Measurements from ENCODE around the gene PRPF39. TPM values are rescaled to one million over a fixed set of nuclear protein-coding genes. Genes with fewer than 3 reads are reported as not detected.

The PRPF39 gene
- total and polyA plus RNA-seq, 2 of the 13 experiments (the other 11 are each of a cell fraction or from before 2014, with no cell fraction given) = 44.2 to 65.0 TPM

DNA sequence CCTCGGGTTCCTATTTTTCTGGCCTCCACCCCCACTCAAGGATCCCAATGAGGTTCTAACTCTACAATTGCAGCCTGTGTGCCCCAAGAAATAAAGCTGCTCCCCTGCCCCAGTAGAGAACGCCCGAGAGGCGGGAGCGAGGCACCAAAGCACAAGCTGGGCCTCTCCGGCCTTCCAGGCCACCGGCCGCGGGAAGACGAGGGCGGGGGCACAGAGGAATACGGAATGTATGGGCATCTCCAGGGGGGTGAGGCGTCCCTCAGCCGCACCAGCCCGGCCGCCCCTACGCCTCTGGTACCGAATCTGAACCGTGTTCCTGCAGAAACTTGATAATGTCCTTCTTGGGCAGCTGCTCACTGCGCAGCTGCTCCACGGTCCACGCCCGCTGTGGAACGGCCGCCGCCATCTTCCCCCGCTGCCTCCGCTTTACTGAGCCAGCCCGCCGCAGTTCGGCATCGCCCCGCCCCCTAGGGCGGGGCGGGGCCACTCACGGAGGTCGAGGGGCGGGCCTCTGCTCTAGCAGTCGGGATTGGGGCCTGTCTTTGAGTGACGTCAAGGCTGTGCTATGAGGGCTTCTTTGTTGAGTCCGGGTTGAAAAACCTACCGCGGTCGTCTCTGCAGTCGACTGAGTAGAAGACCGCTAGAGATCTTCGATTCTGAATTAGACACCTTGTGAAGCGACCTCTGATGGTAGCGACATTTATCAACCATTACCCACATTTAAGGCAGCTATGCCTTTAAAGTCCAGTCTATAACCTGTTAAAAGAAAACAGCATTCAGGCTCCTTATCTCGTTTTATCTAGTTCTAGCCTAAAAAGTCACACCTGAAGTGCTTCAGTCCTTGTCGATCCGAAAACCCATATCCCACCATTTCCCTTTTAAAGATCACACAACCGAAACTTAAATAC lies 50.4 kb downstream of the PRPF39 start, which contains the start of gene FKBP3 (continued):
- TF ChIP-seq, protein P1, sequence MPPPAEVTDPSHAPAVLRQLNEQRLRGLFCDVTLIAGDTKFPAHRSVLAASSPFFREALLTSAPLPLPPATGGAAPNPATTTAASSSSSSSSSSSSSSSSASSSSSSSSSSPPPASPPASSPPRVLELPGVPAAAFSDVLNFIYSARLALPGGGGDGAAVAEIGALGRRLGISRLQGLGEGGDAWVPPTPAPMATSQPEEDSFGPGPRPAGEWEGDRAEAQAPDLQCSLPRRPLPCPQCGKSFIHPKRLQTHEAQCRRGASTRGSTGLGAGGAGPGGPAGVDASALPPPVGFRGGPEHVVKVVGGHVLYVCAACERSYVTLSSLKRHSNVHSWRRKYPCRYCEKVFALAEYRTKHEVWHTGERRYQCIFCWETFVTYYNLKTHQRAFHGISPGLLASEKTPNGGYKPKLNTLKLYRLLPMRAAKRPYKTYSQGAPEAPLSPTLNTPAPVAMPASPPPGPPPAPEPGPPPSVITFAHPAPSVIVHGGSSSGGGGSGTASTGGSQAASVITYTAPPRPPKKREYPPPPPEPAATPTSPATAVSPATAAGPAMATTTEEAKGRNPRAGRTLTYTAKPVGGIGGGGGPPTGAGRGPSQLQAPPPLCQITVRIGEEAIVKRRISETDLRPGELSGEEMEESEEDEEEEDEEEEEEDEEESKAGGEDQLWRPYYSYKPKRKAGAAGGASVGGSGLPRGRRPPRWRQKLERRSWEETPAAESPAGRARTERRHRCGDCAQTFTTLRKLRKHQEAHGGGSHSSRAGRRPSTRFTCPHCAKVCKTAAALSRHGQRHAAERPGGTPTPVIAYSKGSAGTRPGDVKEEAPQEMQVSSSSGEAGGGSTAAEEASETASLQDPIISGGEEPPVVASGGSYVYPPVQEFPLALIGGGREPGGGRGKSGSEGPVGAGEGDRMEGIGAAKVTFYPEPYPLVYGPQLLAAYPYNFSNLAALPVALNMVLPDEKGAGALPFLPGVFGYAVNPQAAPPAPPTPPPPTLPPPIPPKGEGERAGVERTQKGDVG (CRISPR knock-in tag; IDR thresholded peaks at IDR 0.05; ENCODE audit: borderline replicate concordance) = no peak
- TF ChIP-seq, protein P2, sequence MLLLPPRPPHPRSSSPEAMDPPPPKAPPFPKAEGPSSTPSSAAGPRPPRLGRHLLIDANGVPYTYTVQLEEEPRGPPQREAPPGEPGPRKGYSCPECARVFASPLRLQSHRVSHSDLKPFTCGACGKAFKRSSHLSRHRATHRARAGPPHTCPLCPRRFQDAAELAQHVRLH (CRISPR knock-in tag; IDR thresholded peaks at IDR 0.05; ENCODE audit: borderline replicate concordance, low read depth) = 0 out of 2 replicates have a peak, but pooled peaks have one; percentile 25
- TF ChIP-seq POGZ (CRISPR knock-in tag; IDR thresholded peaks at IDR 0.05) (no peak; the same call in 1 of the 2 replicates), ZNF30 (CRISPR knock-in tag; IDR thresholded peaks at IDR 0.05) (no peak), ZFYVE20 (CRISPR knock-in tag; IDR thresholded peaks at IDR 0.05; ENCODE audit: borderline replicate concordance, low read depth) (no peak), MIXL1 (CRISPR knock-in tag; IDR thresholded peaks at IDR 0.05) (no peak), CAMTA2 (CRISPR knock-in tag; IDR thresholded peaks at IDR 0.05; ENCODE audit: borderline replicate concordance) (no peak), ZNF616 (CRISPR knock-in tag; IDR thresholded peaks at IDR 0.05; ENCODE audit: low read depth) (no peak), LCORL (IDR thresholded peaks at IDR 0.05) (no peak), LCORL (CRISPR knock-in tag; IDR thresholded peaks at IDR 0.05) (peak; percentile 45; the same call in 1 of the 2 replicates), ZNF460 (CRISPR knock-in tag; IDR thresholded peaks at IDR 0.05; ENCODE audit: borderline replicate concordance) (no peak), FOXC1 (CRISPR knock-in tag; IDR thresholded peaks at IDR 0.05; ENCODE audit: borderline replicate concordance) (peak; percentile 77), TOPORS (CRISPR knock-in tag; IDR thresholded peaks at IDR 0.05) (peak; percentile 65; the same call in 1 of the 2 replicates), ELF3 (CRISPR knock-in tag; IDR thresholded peaks at IDR 0.05) (no peak), PPARG (CRISPR knock-in tag; conservative IDR thresholded peaks at IDR 0.05) (no peak), REPIN1 (CRISPR knock-in tag; IDR thresholded peaks at IDR 0.05; ENCODE audit: borderline replicate concordance, low read depth) (peak; percentile 58; the same call in 1 of the 2 replicates), NR2F1 (CRISPR knock-in tag; IDR thresholded peaks at IDR 0.05) (no peak; a peak in 2 of 4 replicates), NCOA2 (CRISPR knock-in tag; IDR thresholded peaks at IDR 0.05) (no peak), MXD4 (CRISPR knock-in tag; IDR thresholded peaks at IDR 0.05) (peak; percentile 35; the same call in 1 of the 2 replicates)
- TF ChIP-seq, protein P3, sequence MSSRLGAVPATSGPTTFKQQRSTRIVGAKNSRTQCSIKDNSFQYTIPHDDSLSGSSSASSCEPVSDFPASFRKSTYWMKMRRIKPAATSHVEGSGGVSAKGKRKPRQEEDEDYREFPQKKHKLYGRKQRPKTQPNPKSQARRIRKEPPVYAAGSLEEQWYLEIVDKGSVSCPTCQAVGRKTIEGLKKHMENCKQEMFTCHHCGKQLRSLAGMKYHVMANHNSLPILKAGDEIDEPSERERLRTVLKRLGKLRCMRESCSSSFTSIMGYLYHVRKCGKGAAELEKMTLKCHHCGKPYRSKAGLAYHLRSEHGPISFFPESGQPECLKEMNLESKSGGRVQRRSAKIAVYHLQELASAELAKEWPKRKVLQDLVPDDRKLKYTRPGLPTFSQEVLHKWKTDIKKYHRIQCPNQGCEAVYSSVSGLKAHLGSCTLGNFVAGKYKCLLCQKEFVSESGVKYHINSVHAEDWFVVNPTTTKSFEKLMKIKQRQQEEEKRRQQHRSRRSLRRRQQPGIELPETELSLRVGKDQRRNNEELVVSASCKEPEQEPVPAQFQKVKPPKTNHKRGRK (CRISPR knock-in tag; IDR thresholded peaks at IDR 0.05) = no peak
- TF ChIP-seq, protein P4, sequence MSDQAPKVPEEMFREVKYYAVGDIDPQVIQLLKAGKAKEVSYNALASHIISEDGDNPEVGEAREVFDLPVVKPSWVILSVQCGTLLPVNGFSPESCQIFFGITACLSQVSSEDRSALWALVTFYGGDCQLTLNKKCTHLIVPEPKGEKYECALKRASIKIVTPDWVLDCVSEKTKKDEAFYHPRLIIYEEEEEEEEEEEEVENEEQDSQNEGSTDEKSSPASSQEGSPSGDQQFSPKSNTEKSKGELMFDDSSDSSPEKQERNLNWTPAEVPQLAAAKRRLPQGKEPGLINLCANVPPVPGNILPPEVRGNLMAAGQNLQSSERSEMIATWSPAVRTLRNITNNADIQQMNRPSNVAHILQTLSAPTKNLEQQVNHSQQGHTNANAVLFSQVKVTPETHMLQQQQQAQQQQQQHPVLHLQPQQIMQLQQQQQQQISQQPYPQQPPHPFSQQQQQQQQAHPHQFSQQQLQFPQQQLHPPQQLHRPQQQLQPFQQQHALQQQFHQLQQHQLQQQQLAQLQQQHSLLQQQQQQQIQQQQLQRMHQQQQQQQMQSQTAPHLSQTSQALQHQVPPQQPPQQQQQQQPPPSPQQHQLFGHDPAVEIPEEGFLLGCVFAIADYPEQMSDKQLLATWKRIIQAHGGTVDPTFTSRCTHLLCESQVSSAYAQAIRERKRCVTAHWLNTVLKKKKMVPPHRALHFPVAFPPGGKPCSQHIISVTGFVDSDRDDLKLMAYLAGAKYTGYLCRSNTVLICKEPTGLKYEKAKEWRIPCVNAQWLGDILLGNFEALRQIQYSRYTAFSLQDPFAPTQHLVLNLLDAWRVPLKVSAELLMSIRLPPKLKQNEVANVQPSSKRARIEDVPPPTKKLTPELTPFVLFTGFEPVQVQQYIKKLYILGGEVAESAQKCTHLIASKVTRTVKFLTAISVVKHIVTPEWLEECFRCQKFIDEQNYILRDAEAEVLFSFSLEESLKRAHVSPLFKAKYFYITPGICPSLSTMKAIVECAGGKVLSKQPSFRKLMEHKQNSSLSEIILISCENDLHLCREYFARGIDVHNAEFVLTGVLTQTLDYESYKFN (CRISPR knock-in tag; conservative IDR thresholded peaks at IDR 0.05) = peak; percentile 48

Measured in HepG2 (cell line).